ENCODE measurements around the gene ACTR2.

DNA sequence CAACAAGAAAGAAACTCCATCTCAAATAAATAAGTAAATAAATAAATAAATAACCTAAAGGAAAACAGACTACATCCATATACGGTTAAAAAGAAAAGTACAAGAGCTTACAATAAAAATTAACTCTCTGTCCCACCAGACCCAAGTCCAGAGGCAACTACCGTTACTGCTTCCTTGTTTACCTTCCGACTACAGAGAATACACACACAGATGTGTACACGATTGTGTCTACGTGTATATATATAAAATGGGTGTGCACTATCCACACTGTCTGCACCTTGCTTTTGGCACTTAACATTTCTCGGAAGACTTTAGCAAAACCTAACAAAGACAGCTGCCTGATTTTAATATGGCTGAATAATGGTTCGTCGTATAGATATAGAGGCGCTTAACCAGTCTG, 69.9 kb downstream of the ACTR2 start:
- TF ChIP-seq, protein P1, sequence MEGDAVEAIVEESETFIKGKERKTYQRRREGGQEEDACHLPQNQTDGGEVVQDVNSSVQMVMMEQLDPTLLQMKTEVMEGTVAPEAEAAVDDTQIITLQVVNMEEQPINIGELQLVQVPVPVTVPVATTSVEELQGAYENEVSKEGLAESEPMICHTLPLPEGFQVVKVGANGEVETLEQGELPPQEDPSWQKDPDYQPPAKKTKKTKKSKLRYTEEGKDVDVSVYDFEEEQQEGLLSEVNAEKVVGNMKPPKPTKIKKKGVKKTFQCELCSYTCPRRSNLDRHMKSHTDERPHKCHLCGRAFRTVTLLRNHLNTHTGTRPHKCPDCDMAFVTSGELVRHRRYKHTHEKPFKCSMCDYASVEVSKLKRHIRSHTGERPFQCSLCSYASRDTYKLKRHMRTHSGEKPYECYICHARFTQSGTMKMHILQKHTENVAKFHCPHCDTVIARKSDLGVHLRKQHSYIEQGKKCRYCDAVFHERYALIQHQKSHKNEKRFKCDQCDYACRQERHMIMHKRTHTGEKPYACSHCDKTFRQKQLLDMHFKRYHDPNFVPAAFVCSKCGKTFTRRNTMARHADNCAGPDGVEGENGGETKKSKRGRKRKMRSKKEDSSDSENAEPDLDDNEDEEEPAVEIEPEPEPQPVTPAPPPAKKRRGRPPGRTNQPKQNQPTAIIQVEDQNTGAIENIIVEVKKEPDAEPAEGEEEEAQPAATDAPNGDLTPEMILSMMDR (CRISPR knock-in tag; IDR thresholded peaks at IDR 0.05) = no peak
- TF ChIP-seq ETV5 (CRISPR knock-in tag; IDR thresholded peaks at IDR 0.05; ENCODE audit: borderline replicate concordance) (no peak), MAX (IDR thresholded peaks at IDR 0.05) (no peak), MED1 (CRISPR knock-in tag; IDR thresholded peaks at IDR 0.05) (no peak), ZNF3 (CRISPR knock-in tag; IDR thresholded peaks at IDR 0.05) (no peak), FLYWCH1 (CRISPR knock-in tag; IDR thresholded peaks at IDR 0.05) (no peak)

Measured in HepG2 (cell line).